ENCODE data around the gene GPX1.
"Not testable (repeated sequence)": the region's sequence is repeated elsewhere in the genome, so short reads cannot be mapped to it uniquely, and the experiment has no call there.

GRCh38 chr3:49357443-49358216 lies 523 bp downstream of the GPX1 start:
- TF ChIP-seq YY1 (IDR thresholded peaks at IDR 0.05; ENCODE audit: insufficient read depth, insufficient read length); ZNF274 (IDR thresholded peaks at IDR 0.05; ENCODE audit: low read depth, low read length): not testable (repeated sequence)
